Measurements from ENCODE around the gene TLR4. TPM values are rescaled to one million over a fixed set of nuclear protein-coding genes. Genes with fewer than 3 reads are reported as not detected.

TLR4 gene
- total RNA-seq, 1 experiment from 2014 or later = 0.07 TPM

DNA sequence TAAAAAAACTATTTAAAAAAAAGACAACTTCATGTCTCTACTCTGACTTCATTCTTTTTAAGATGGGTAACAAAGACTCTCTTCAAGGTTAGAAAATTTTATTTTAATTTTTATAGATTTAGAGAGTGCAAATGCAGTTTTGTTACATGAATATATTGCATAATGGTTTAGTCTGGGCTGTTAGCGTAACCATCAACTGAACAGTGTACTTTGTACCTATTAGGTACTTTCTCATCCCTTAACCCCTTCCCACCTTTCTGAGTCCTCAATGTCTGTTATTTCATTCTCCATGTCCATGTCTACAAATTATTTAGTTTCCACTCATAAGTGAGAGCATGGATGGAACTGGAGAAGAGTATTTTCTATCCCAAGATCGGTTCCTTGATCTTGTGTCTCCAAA, 16.8 kb downstream of the TLR4 start:
- Histone ChIP-seq H3K4me2 (ENCODE audit: insufficient read depth, insufficient read length, low read length) (no peak overlapping the region), H4K20me1 (ENCODE audit: control insufficient read depth, insufficient read depth, insufficient read length) (no peaks in the 10 kb centered on the region), H4K91ac (ENCODE audit: insufficient read length, low read depth, low read length) (no peak overlapping the region), H4K5ac (ENCODE audit: insufficient read length, low read depth, low read length) (no peak overlapping the region), H3K4ac (ENCODE audit: low read depth, low read length) (no peak overlapping the region), H4K8ac (replicated peaks; ENCODE audit: insufficient read length, low read depth, low read length) (no peak overlapping the region), H3K18ac (ENCODE audit: insufficient read length, low read depth, low read length) (no peak overlapping the region), H2AFZ (ENCODE audit: low read length) (no peak overlapping the region), H2BK120ac (ENCODE audit: low read depth, low read length, poor library complexity, severe bottlenecking) (no peak overlapping the region), H3K4me1 (ENCODE audit: insufficient read depth, low read length) (no peaks in the 10 kb centered on the region), H3K79me1 (ENCODE audit: insufficient read depth, low read depth, low read length, poor library complexity, severe bottlenecking) (no peaks in the 10 kb centered on the region), H3T11ph (ENCODE audit: low read length) (no peak overlapping the region), H3K27ac (ENCODE audit: insufficient read length, low read depth, low read length) (no peak overlapping the region), H2BK12ac (ENCODE audit: insufficient read length, low read depth, low read length) (no peak overlapping the region), H2AK5ac (ENCODE audit: insufficient read length, low read length) (no peak overlapping the region), H3K27me3 (ENCODE audit: insufficient read depth, low read length) (no peaks in the 10 kb centered on the region), H3K56ac (ENCODE audit: insufficient read length, low read depth, low read length) (no peak overlapping the region), H2BK15ac (ENCODE audit: low read depth, low read length) (no peak overlapping the region), H3K23ac (ENCODE audit: insufficient read length, low read depth, low read length) (no peak overlapping the region), H2BK5ac (ENCODE audit: insufficient read length, low read length) (no peak overlapping the region), H3K9me3 (ENCODE audit: control insufficient read depth, low read depth, low read length) (no peaks in the 10 kb centered on the region), H3K14ac (ENCODE audit: insufficient read depth, low read length) (no peak overlapping the region), H3K9ac (ENCODE audit: extremely low read depth, insufficient read length, low read length) (no peak overlapping the region), H3K79me2 (ENCODE audit: insufficient read depth, low read length) (no peaks in the 10 kb centered on the region), H2BK20ac (ENCODE audit: low read depth, low read length, poor library complexity, severe bottlenecking) (no peak overlapping the region), H3K23me2 (ENCODE audit: insufficient read length, low read depth, low read length, poor library complexity, severe bottlenecking) (no peaks in the 10 kb centered on the region)
- Mint-ChIP-seq H3K4me3 (no peak overlapping the region), H3K27ac (no peak overlapping the region), H3K4me1 (no peaks in the 10 kb centered on the region), H3K9me3 (no peaks in the 10 kb centered on the region), H3K27me3 (ENCODE audit: low read depth) (no peaks in the 10 kb centered on the region), H3K36me3 (ENCODE audit: insufficient read depth in 1 of 3, low read depth in 3 of 3) (no peaks in the 10 kb centered on the region)
- DNase-seq = no peak
- no CpG with 5 or more reads among the region's 2 CpGs for WGBS (ENCODE audit: extremely low coverage, insufficient read length, low lambda C conversion rate)
- TF ChIP-seq, protein P1, sequence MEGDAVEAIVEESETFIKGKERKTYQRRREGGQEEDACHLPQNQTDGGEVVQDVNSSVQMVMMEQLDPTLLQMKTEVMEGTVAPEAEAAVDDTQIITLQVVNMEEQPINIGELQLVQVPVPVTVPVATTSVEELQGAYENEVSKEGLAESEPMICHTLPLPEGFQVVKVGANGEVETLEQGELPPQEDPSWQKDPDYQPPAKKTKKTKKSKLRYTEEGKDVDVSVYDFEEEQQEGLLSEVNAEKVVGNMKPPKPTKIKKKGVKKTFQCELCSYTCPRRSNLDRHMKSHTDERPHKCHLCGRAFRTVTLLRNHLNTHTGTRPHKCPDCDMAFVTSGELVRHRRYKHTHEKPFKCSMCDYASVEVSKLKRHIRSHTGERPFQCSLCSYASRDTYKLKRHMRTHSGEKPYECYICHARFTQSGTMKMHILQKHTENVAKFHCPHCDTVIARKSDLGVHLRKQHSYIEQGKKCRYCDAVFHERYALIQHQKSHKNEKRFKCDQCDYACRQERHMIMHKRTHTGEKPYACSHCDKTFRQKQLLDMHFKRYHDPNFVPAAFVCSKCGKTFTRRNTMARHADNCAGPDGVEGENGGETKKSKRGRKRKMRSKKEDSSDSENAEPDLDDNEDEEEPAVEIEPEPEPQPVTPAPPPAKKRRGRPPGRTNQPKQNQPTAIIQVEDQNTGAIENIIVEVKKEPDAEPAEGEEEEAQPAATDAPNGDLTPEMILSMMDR (conservative IDR thresholded peaks at IDR 0.05) = no peak
